Osteoblast (primary cell): ENCODE measurements around the gene ZNF777. TPM values are rescaled to one million over a fixed set of nuclear protein-coding genes. Genes with fewer than 3 reads are reported as not detected.

ENCODE experiments used
- DNase-seq: peaks from one replicate; pipeline ENCODE4 v3.0.0; 2011; ENCODE audit warnings: low spot score, mixed read lengths; ENCODE audit not compliant: insufficient read length; ENCODE audit errors: missing footprints
- H2AFZ ChIP-seq: 2 replicates; pipeline ENCODE4 v1.6.0; 2011; ENCODE audit warnings: mild to moderate bottlenecking, low read length
- H3K27ac ChIP-seq: 2 replicates; pipeline ENCODE4 v1.5.1; 2011; ENCODE audit warnings: mild to moderate bottlenecking, low read depth, low read length, moderate library complexity
- H3K27me3 ChIP-seq: 2 replicates; pipeline ENCODE4 v1.6.0; 2012; ENCODE audit warnings: mild to moderate bottlenecking, control low read depth, inconsistent platforms, low read length, moderate library complexity; ENCODE audit not compliant: insufficient read depth
- H3K36me3 ChIP-seq: 2 replicates; pipeline ENCODE4 v1.5.1; 2011; ENCODE audit warnings: mild to moderate bottlenecking, low read length, control low read depth, moderate library complexity; ENCODE audit not compliant: insufficient read depth
- H3K4me1 ChIP-seq: 2 replicates; pipeline ENCODE4 v1.5.1; 2011; ENCODE audit warnings: mild to moderate bottlenecking, low read length, control low read depth, moderate library complexity; ENCODE audit not compliant: insufficient read depth
- H3K4me2 ChIP-seq: 2 replicates; pipeline ENCODE4 v1.6.0; 2011; ENCODE audit warnings: mild to moderate bottlenecking, low read length; ENCODE audit not compliant: insufficient read depth
- H3K4me3 ChIP-seq: fragments of 200-600 bp; sonication (generic); 3 replicates; pipeline ENCODE4 v1.5.1; 2012; ENCODE audit warnings: mild to moderate bottlenecking, low read length, inconsistent platforms; ENCODE audit not compliant: insufficient read depth
- H3K79me2 ChIP-seq: 2 replicates; pipeline ENCODE4 v1.6.0; 2012; ENCODE audit warnings: mild to moderate bottlenecking, low read length, control low read depth, inconsistent platforms; ENCODE audit not compliant: insufficient read depth
- H3K9me3 ChIP-seq: 2 replicates; pipeline ENCODE4 v1.5.1; 2011; ENCODE audit warnings: low read depth, low read length, control low read depth
- H4K20me1 ChIP-seq: 2 replicates; pipeline ENCODE4 v1.6.0; 2012; ENCODE audit warnings: mild to moderate bottlenecking, low read length, control low read depth; ENCODE audit not compliant: insufficient read depth
- total RNA-seq: library from RNA; depleted of rRNA; stranded (reverse); fragments of >200 nt; gene quantifications from 2 replicates; pipeline ENCODE4 v1.2.3, GENCODE V29; 2012
- TF ChIP-seq, protein P1 (sequence below): IDR thresholded peaks from 2 replicates; pipeline ENCODE4 v1.5.1; 2011; ENCODE audit warnings: mild to moderate bottlenecking, low read depth, low read length, moderate library complexity; ENCODE audit errors: extremely low read depth

Gene ZNF777
- total RNA-seq, 1 donor: 7.6 TPM

GRCh38 chr7:149489391-149490024 is 28.6 kb upstream of the ZNF777 start:
- Histone ChIP-seq H3K36me3 (peaks cover 71% of the 10 kb centered on the region), H3K4me3 (no peak overlapping the region), H3K4me1 (no peaks in the 10 kb centered on the region), H3K9me3 (no peaks in the 10 kb centered on the region), H3K4me2 (no peak overlapping the region), H2AFZ (no peak overlapping the region), H3K27ac (no peak overlapping the region), H3K27me3 (no peaks in the 10 kb centered on the region), H3K79me2 (peaks cover 22% of the 10 kb centered on the region), H4K20me1 (peaks cover under 1% of the 10 kb centered on the region)
- TF ChIP-seq, protein P1, sequence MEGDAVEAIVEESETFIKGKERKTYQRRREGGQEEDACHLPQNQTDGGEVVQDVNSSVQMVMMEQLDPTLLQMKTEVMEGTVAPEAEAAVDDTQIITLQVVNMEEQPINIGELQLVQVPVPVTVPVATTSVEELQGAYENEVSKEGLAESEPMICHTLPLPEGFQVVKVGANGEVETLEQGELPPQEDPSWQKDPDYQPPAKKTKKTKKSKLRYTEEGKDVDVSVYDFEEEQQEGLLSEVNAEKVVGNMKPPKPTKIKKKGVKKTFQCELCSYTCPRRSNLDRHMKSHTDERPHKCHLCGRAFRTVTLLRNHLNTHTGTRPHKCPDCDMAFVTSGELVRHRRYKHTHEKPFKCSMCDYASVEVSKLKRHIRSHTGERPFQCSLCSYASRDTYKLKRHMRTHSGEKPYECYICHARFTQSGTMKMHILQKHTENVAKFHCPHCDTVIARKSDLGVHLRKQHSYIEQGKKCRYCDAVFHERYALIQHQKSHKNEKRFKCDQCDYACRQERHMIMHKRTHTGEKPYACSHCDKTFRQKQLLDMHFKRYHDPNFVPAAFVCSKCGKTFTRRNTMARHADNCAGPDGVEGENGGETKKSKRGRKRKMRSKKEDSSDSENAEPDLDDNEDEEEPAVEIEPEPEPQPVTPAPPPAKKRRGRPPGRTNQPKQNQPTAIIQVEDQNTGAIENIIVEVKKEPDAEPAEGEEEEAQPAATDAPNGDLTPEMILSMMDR: no peak
- no peak for DNase-seq

DNA sequence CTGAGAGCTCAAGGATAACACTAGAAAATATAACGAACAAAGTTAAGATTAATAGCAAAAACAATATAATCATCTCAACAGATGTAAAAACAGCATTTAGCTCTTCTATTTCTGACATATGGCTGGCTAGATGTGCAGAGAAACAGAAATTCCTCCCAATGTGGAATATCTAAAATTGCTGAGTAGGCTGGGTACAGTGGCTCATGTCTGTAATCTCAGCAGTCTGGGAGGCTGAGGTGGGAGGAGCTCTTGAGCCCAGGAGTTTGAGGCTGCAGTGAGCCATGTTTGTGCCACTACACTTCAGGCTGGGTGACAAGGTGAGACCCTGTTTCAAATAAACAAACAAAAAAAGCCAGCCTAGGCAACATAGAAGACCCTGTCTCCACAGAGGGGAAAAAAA is 18.7 kb upstream of the ZNF777 start:
- DNase-seq: no peak
- no peak overlapping the region for H3K27ac ChIP-seq
- H3K4me2 ChIP-seq: no peak overlapping the region
- H3K9me3 ChIP-seq: no peaks in the 10 kb centered on the region
- H3K36me3 ChIP-seq: peaks cover 26% of the 10 kb centered on the region
- H3K4me1 ChIP-seq: no peaks in the 10 kb centered on the region
- H4K20me1 ChIP-seq: no peaks in the 10 kb centered on the region
- no peak overlapping the region for H3K4me3 ChIP-seq
- TF ChIP-seq, protein P1: no peak
- peaks cover 5% of the 10 kb centered on the region for H3K79me2 ChIP-seq
- no peaks in the 10 kb centered on the region for H3K27me3 ChIP-seq
- no peak overlapping the region for H2AFZ ChIP-seq

GRCh38 chr7:149478754-149479153 is 17.9 kb upstream of the ZNF777 start:
- Histone ChIP-seq H3K79me2 (peaks cover 5% of the 10 kb centered on the region), H3K4me1 (no peaks in the 10 kb centered on the region), H2AFZ (no peak overlapping the region), H3K36me3 (peaks cover 34% of the 10 kb centered on the region), H3K27ac (no peak overlapping the region), H3K4me3 (no peak overlapping the region), H3K27me3 (no peaks in the 10 kb centered on the region), H3K9me3 (no peaks in the 10 kb centered on the region), H4K20me1 (peaks cover 2% of the 10 kb centered on the region), H3K4me2 (no peak overlapping the region)
- TF ChIP-seq, protein P1: no peak
- DNase-seq: no peak

DNA sequence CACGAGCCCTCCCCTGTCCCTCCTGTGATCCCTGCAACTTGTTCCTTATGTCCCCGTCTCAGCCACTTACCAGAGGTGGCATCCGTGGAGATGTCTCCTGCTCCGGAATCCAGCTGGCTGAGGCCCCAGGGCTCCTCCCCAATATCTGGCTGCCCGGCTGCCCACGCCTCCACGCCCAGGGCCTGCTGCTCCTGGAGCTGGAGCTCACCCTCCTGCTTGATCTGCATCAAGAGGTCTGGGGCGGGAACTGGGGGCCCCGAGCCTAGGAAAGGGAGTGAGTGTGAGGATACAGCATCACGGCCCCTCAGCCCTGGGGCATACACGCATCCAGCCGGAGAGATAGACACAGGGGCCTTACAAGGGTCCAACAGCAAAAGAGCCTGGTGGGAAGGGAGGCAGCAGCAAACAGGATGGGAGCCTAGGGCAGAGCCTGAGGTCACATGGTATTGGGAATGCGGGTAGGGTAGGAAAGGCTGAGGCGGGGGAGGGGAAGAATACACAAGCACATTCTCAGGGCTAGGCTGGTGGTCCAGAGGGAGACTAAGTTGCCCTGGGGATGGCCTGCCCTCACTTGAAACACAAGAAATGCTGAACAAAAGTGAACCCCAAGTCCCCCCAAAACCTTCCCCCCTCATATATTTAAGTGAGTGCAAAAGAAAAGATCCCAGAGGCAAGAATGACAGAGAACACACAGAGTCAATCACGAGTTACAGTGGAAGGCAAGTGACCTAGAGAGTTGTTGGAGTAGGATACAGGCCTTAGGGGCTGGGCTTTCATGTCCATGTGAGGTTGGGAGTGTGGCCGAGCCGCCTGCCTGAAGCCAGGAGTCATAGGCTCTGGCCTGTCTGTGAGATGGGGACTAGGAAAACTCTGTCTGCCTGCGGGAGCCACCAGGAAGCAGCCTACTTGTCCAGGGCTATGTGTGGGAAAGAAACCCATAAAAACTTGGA is 16.9 kb upstream of the ZNF777 start:
- Histone ChIP-seq H3K27me3 (no peaks in the 10 kb centered on the region), H3K79me2 (peaks cover 5% of the 10 kb centered on the region), H3K4me2 (no peak overlapping the region), H3K27ac (no peak overlapping the region), H3K9me3 (no peaks in the 10 kb centered on the region), H4K20me1 (peaks cover 2% of the 10 kb centered on the region), H2AFZ (no peak overlapping the region), H3K36me3 (peaks cover 44% of the 10 kb centered on the region), H3K4me3 (no peak overlapping the region), H3K4me1 (no peaks in the 10 kb centered on the region)
- TF ChIP-seq, protein P1: no peak
- peak; percentile 85 for DNase-seq
